ENCODE results near the gene RAB3GAP2. TPM values are rescaled to one million over a fixed set of nuclear protein-coding genes. Genes with fewer than 3 reads are reported as not detected.
"Not testable (repeated sequence)": the region's sequence is repeated elsewhere in the genome, so short reads cannot be mapped to it uniquely, and the experiment has no call there.

RAB3GAP2 gene
- total and polyA plus RNA-seq, 2 of the 13 experiments (the other 11 are each of a cell fraction or from before 2014, with no cell fraction given) = 22.6 to 25.0 TPM

DNA sequence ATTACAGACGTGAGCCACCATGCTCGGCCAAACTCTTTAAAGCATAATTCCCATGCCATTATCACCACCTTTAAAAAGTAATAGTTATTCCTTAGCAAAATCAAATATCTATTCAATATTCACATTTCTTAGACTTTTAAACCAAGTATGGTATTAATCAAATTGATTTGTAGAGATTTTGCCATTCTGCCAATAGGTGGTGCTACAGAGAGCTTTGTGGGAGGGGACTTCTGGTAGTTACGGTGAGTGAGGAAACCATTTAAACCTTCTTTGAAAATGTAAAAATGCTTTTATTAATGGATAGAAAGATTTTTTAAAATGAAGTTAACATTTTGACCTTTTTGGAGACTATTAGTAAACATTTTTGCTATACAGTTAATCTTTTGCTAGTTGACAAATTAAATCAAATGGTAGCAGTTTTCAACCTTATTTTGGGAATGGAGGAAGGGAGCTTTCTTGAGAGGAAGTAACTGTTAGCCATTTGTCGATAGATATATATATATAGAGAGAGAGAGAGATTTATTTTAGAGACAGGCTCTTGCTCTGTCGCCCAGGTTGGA is 159.0 kb downstream of the RAB3GAP2 start (continued):
- TF ChIP-seq PHF21A (CRISPR knock-in tag; IDR thresholded peaks at IDR 0.05) (no peak), POGZ (CRISPR knock-in tag; IDR thresholded peaks at IDR 0.05) (no peak), MTA1 (CRISPR knock-in tag; IDR thresholded peaks at IDR 0.05; ENCODE audit: borderline replicate concordance) (no peak), ARNT2 (CRISPR knock-in tag; IDR thresholded peaks at IDR 0.05; ENCODE audit: low read depth) (no peak)
- TF ChIP-seq, protein P1, sequence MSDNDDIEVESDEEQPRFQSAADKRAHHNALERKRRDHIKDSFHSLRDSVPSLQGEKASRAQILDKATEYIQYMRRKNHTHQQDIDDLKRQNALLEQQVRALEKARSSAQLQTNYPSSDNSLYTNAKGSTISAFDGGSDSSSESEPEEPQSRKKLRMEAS (IDR thresholded peaks at IDR 0.05) = no peak
- TF ChIP-seq, protein P2, sequence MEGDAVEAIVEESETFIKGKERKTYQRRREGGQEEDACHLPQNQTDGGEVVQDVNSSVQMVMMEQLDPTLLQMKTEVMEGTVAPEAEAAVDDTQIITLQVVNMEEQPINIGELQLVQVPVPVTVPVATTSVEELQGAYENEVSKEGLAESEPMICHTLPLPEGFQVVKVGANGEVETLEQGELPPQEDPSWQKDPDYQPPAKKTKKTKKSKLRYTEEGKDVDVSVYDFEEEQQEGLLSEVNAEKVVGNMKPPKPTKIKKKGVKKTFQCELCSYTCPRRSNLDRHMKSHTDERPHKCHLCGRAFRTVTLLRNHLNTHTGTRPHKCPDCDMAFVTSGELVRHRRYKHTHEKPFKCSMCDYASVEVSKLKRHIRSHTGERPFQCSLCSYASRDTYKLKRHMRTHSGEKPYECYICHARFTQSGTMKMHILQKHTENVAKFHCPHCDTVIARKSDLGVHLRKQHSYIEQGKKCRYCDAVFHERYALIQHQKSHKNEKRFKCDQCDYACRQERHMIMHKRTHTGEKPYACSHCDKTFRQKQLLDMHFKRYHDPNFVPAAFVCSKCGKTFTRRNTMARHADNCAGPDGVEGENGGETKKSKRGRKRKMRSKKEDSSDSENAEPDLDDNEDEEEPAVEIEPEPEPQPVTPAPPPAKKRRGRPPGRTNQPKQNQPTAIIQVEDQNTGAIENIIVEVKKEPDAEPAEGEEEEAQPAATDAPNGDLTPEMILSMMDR (CRISPR knock-in tag; IDR thresholded peaks at IDR 0.05) = 0 out of 2 replicates have a peak, but pooled peaks have one; percentile 18
- TF ChIP-seq, protein P3, sequence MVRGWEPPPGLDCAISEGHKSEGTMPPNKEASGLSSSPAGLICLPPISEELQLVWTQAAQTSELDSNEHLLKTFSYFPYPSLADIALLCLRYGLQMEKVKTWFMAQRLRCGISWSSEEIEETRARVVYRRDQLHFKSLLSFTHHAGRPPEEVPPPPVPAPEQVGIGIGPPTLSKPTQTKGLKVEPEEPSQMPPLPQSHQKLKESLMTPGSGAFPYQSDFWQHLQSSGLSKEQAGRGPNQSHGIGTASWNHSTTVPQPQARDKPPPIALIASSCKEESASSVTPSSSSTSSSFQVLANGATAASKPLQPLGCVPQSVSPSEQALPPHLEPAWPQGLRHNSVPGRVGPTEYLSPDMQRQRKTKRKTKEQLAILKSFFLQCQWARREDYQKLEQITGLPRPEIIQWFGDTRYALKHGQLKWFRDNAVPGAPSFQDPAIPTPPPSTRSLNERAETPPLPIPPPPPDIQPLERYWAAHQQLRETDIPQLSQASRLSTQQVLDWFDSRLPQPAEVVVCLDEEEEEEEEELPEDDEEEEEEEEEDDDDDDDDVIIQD (CRISPR knock-in tag; IDR thresholded peaks at IDR 0.05; ENCODE audit: low read depth) = peak; percentile 74; the same call in 1 of the 2 replicates

DNA sequence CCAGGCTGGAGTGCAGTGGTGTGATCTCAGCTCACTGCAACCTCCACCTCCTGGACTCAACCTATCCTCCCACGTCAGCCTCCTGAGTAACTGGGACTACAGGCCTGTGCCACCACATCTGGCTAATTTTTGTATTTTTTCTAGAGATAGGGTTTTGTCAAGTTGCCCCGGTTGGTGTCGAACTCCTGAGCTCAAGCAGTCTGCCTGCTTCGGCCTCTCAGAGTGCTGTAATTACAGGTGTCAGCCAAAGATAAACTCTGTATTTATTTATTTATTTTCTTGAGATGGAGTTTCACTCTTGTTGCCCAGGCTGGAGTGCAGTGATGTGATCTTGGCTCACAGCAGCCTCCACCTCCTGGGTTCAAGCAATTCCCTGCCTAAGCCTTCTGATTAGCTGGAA is 159.7 kb downstream of the RAB3GAP2 start:
- POLR2A ChIA-PET; BruUV-seq (replicated peaks); H2AFZ ChIP-seq (ENCODE audit: low read length); H3K9me3 ChIP-seq (ENCODE audit: low read length); H3K79me2 ChIP-seq (ENCODE audit: insufficient read depth, low read length); H3K27ac ChIP-seq (ENCODE audit: extremely low read length, insufficient read depth, low read length); H3K4me3 ChIP-seq (replicated peaks in 1 of 3; ENCODE audit: insufficient read depth in 1 of 3, low read depth in 2 of 3, low read length in 3 of 3); H3K9ac ChIP-seq (ENCODE audit: insufficient read depth, low read depth, low read length); DNase-seq (ENCODE audit: low spot score); H3K27me3 ChIP-seq (ENCODE audit: control insufficient read depth in 1 of 2, insufficient read depth in 2 of 2, low read length in 2 of 2); CTCF ChIA-PET (ENCODE audit: low intra/inter-chr PET ratio, low total read pairs); FAIRE-seq; H3K4me2 ChIP-seq (ENCODE audit: low read depth, low read length); intact Hi-C loops (cut with micrococcal nuclease; ENCODE audit: unreplicated experiment); ATAC-seq; H3K4me1 ChIP-seq (ENCODE audit: insufficient read depth, low read length); in situ Hi-C loops (cut with HindIII; ENCODE audit: extremely low pct_ligation_motif_present, low pct_unique_long_range_greater_than_20kb); H4K20me1 ChIP-seq (ENCODE audit: insufficient read depth, low read length): not testable (repeated sequence)
- 99% methylated on average over 4 of the region's 4 CpGs for WGBS (ENCODE audit: low lambda C conversion rate)
- H3K36me3 ChIP-seq (replicated peaks in 1 of 2; ENCODE audit: control insufficient read depth in 1 of 2, insufficient read depth in 2 of 2, low read length in 2 of 2) = peaks cover 9 to 47% of the 10 kb centered on the region in 2 experiments

DNA sequence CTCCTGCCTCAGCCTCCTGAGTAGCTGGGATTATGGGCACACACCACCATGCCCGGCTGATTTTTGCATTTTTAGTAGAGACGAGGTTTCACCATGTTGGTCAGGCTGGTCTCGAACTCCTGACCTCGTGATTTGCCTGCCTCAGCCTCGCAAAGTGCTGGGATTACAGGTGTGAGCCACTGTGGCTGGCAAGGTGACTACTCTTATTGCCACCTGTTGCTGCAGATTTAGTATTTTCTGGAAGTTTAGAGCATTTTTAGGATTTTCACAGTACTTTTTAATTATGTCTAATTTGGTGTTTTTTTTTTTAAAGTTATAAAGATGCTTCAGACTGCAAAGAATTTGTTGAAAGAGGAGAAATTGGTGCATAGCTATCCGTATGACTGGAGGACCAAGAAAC is 161.8 kb downstream of the RAB3GAP2 start:
- 97% methylated on average over 6 of the region's 6 CpGs for WGBS (ENCODE audit: low lambda C conversion rate)
- H2AFZ ChIP-seq (ENCODE audit: low read length); DNase-seq (ENCODE audit: low spot score); H3K4me1 ChIP-seq (ENCODE audit: insufficient read depth, low read length); intact Hi-C loops (cut with micrococcal nuclease; ENCODE audit: unreplicated experiment); BruUV-seq (replicated peaks); H3K27me3 ChIP-seq (ENCODE audit: control insufficient read depth in 1 of 2, insufficient read depth in 2 of 2, low read length in 2 of 2); H3K4me3 ChIP-seq (replicated peaks in 1 of 3; ENCODE audit: insufficient read depth in 1 of 3, low read depth in 2 of 3, low read length in 3 of 3); H3K79me2 ChIP-seq (ENCODE audit: insufficient read depth, low read length); H3K9ac ChIP-seq (ENCODE audit: insufficient read depth, low read depth, low read length); H3K4me2 ChIP-seq (ENCODE audit: low read depth, low read length); in situ Hi-C loops (cut with HindIII; ENCODE audit: extremely low pct_ligation_motif_present, low pct_unique_long_range_greater_than_20kb); H3K27ac ChIP-seq (ENCODE audit: extremely low read length, insufficient read depth, low read length); CTCF ChIA-PET (ENCODE audit: low intra/inter-chr PET ratio, low total read pairs); ATAC-seq; H4K20me1 ChIP-seq (ENCODE audit: insufficient read depth, low read length); FAIRE-seq; POLR2A ChIA-PET; H3K9me3 ChIP-seq (ENCODE audit: low read length): not testable (repeated sequence)
- H3K36me3 ChIP-seq (replicated peaks in 1 of 2; ENCODE audit: control insufficient read depth in 1 of 2, insufficient read depth in 2 of 2, low read length in 2 of 2) = peaks cover 13 to 60% of the 10 kb centered on the region in 2 experiments
